HUES64 (cell line): Measurements from ENCODE around the gene CENPF.

ENCODE experiments used
- H3K27ac ChIP-seq: 2 replicates; pipeline ENCODE4 v1.7.0; 2013; ENCODE audit warnings: low read depth, low read length, inconsistent platforms
- H3K27me3 ChIP-seq: 2 replicates; pipeline ENCODE4 v1.6.1; 2013; ENCODE audit warnings: mild to moderate bottlenecking, low read length; ENCODE audit not compliant: insufficient read depth
- H3K36me3 ChIP-seq: 2 replicates; pipeline ENCODE4 v1.6.1; 2013; ENCODE audit warnings: mild to moderate bottlenecking, low read length; ENCODE audit not compliant: insufficient read depth
- H3K4me1 ChIP-seq: 2 replicates; pipeline ENCODE4 v1.6.1; 2013; ENCODE audit warnings: mild to moderate bottlenecking, low read length, moderate library complexity; ENCODE audit not compliant: insufficient read depth
- H3K4me3 ChIP-seq: 2 replicates; pipeline ENCODE4 v1.5.1; 2013; ENCODE audit warnings: mild to moderate bottlenecking, low read length, moderate library complexity
- H3K9ac ChIP-seq: 2 replicates; pipeline ENCODE4 v1.6.1; 2013; ENCODE audit warnings: mild to moderate bottlenecking, low read depth, low read length
- H3K9me3 ChIP-seq: 2 replicates; pipeline ENCODE4 v1.6.1; 2013; ENCODE audit warnings: low read depth, low read length; ENCODE audit not compliant: insufficient read depth
- WGBS: fragments of 150-250, 120-280 bp; methylation state at CpG from one replicate; pipeline ENCODE4 v1.1.7; 2013; ENCODE audit warnings: missing lambda C conversion rate; 5-methylcytosine and 5-hydroxymethylcytosine counted together

CENPF gene

DNA sequence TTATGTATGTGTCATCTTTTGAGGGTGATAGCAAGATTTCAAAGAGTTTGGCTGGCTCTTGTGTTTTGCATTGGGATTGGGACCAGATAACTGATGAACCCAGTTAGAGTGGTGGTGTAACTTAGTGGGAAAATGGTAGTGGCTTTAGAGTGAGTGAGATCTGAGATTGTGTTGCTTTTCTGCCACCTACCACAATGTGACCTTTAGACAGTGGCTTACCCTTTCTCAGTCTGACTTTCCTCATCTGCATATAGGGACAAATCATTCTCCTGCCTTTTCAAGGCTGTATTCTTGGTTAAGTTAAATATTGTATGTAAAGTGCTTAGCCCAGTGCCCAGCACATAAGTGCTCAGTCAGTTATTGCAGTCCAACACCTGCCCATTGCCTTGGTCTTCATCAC is 31.3 kb downstream of the CENPF start:
- Histone ChIP-seq H3K9ac (no peak overlapping the region), H3K4me3 (no peak overlapping the region), H3K27ac (no peak overlapping the region), H3K27me3 (no peaks in the 10 kb centered on the region), H3K4me1 (no peaks in the 10 kb centered on the region), H3K9me3 (no peaks in the 10 kb centered on the region), H3K36me3 (peaks cover 98% of the 10 kb centered on the region)

DNA sequence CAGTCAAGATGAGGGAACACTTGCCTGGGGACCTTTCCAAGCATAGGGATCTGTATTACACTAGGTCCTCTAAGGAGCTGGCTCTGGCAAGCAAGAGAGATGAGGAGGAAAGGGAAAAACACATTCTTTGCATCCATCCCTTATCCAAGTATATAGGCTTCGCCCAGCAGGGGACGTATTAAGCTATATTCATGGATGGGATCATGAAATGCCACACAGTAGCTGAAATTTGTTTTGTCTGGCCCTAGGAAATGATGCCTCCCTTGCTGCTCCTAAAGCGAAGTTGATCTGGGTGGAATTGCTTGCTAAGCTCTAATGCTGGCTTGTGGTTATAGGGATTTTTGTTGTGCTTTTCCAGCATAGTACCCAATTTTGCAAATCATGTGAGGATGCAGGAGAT is 32.1 kb downstream of the CENPF start:
- 93% methylated on average over 3 of the region's 3 CpGs for WGBS
- H3K4me1 ChIP-seq, result no peaks in the 10 kb centered on the region
- no peak overlapping the region for H3K27ac ChIP-seq
- H3K9me3 ChIP-seq, result no peaks in the 10 kb centered on the region
- no peak overlapping the region for H3K4me3 ChIP-seq
- H3K9ac ChIP-seq, result no peak overlapping the region
- no peaks in the 10 kb centered on the region for H3K27me3 ChIP-seq
- peaks cover 98% of the 10 kb centered on the region for H3K36me3 ChIP-seq

DNA sequence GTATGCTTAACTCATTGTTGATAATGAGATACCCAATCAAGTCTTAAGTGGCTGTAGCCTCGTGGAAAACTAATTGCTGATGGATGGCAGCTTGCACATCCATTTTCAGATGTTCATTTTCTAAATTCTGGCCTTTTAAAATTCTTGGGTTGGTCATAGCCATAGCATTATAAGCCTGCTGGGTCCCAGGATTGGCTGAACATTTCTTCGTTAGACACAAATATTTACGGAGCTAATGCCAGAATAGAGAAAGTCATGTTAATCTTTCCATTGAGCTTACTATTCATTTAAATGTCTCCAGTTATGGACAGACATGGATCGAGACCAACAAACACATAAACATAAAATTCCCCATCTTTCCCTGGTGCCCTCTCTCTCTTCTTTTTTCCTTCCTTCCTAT is 32.5 kb downstream of the CENPF start:
- H3K36me3 ChIP-seq, result peaks cover 98% of the 10 kb centered on the region
- no peak overlapping the region for H3K27ac ChIP-seq
- H3K4me3 ChIP-seq, result no peak overlapping the region
- H3K9ac ChIP-seq, result no peak overlapping the region
- H3K9me3 ChIP-seq, result no peaks in the 10 kb centered on the region
- WGBS, result 93% methylated on average over 4 of the region's 4 CpGs
- H3K27me3 ChIP-seq, result no peaks in the 10 kb centered on the region
- H3K4me1 ChIP-seq, result no peaks in the 10 kb centered on the region

DNA sequence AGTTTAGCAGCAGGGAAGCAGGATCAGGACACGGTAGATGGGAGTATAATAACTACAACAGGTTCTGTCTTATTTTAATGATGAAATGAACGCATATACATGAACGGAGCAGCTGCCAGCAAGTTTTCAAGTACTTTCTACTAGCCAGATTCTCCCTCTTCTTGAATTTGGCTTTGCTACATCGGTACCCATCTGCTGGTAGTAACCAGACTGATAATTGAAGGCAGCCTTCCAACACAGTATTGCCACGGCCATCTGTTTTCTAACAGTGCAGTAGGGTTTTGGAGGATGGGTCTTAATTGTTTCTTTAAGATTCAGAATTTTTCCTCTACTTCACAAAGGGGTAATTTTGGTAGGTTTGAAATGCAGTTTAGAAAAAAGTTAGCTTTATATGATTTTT is 33.4 kb downstream of the CENPF start:
- WGBS, result 91% methylated on average over 4 of the region's 5 CpGs
- Histone ChIP-seq H3K4me1 (no peaks in the 10 kb centered on the region), H3K27ac (no peak overlapping the region), H3K9me3 (no peaks in the 10 kb centered on the region), H3K4me3 (no peak overlapping the region), H3K9ac (no peak overlapping the region), H3K27me3 (no peaks in the 10 kb centered on the region), H3K36me3 (peaks cover 99% of the 10 kb centered on the region)

DNA sequence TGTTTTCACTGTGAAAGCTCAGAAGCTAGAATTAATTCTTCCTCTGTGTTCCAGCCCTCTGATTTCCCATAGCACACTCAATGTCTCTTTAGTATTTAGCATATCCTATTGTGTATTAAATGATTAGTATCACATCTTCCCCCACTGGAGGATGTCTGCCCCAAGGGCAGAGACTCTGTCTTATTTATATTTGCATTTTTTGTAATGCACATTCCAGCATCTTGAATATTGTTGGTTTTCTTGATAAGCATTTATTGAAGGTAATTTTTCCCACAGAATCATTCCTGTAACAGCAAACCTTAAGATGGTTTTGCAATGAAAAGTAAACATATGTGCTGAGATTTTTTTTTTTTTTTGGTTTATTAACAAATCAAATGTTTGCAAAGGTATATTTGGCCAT is 34.1 kb downstream of the CENPF start:
- H3K9ac ChIP-seq, result no peak overlapping the region
- no peak overlapping the region for H3K27ac ChIP-seq
- peaks cover 99% of the 10 kb centered on the region for H3K36me3 ChIP-seq
- no peaks in the 10 kb centered on the region for H3K4me1 ChIP-seq
- no peaks in the 10 kb centered on the region for H3K9me3 ChIP-seq
- H3K4me3 ChIP-seq, result no peak overlapping the region
- H3K27me3 ChIP-seq, result no peaks in the 10 kb centered on the region

DNA sequence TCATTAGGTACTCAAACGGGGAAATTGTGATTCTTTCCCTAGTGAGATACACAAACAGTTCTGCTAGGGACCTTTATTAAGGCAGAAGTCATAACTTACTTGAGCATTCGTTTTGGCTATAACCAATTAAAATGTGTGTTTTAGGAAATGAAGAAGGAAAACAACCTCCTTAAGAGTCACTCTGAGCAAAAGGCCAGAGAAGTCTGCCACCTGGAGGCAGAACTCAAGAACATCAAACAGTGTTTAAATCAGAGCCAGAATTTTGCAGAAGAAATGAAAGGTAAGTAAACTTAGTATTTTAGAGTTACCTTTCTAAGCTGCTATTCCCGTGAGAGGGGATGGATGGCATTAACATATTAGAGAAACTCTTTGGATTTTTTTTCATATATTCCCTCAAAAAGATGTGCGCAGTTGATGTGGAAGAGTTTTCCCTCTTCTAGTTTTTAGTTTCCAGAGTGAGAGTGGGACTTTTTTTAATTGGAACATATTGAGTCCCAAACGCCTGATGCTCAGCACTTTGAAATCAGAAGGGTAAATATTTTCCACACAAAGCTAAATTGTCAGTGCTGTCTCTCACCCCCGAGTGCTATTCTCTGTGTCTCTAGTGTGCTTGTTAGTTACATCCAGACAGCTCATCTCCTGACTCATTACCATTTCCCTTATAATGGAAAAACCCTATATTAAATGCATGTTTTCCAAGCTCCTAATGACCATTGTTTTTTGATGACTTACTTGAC is 34.9 kb downstream of the CENPF start:
- Histone ChIP-seq H3K27me3 (no peaks in the 10 kb centered on the region), H3K4me3 (no peak overlapping the region), H3K36me3 (peaks cover 99% of the 10 kb centered on the region), H3K9me3 (no peaks in the 10 kb centered on the region), H3K9ac (no peak overlapping the region), H3K4me1 (no peaks in the 10 kb centered on the region), H3K27ac (no peak overlapping the region)
- WGBS, result 83% methylated on average over 5 of the region's 6 CpGs

DNA sequence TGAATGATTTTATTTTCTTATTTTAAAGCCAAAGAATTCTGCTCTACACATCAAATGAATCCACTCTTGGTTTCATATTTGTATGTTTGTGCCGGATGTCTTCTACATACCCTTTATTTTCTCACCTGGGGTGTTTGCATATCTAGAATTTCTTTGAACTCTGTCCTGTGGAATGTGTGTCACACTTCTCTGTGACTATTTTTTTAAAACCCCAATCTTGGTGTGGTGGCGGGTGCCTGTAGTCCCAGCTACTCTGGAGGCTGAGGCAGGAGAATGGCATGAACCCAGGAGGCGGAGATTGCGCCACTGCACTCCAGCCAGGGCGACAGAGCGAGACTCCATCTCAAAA is 35.4 kb downstream of the CENPF start:
- Histone ChIP-seq H3K4me3 (no peak overlapping the region), H3K27me3 (no peaks in the 10 kb centered on the region), H3K4me1 (no peaks in the 10 kb centered on the region), H3K9ac (no peak overlapping the region), H3K27ac (no peak overlapping the region), H3K9me3 (no peaks in the 10 kb centered on the region), H3K36me3 (peaks cover 99% of the 10 kb centered on the region)
- WGBS, result 96% methylated on average over 6 of the region's 6 CpGs

DNA sequence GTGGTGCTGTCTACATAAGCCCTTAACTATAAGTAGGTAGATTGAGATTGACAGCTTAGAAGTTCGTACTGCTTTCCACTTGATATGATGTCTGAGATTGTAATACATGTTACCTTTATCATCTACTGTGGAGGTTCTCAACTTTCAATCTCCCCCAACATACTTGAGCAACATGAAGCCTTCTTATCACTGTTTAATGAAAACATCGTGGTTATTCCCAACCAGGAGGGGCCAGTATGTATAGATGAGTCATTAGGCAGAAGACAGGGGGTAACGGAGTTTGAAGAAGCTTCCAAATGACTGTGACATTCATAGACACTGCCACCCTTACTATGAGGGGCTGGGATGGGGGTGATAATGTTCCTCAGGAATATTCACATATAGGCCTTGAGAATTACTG is 36.0 kb downstream of the CENPF start:
- H3K36me3 ChIP-seq, result peaks cover 99% of the 10 kb centered on the region
- no peaks in the 10 kb centered on the region for H3K9me3 ChIP-seq
- H3K27ac ChIP-seq, result no peak overlapping the region
- no peak overlapping the region for H3K9ac ChIP-seq
- H3K27me3 ChIP-seq, result no peaks in the 10 kb centered on the region
- no peaks in the 10 kb centered on the region for H3K4me1 ChIP-seq
- 97% methylated on average over 2 of the region's 3 CpGs for WGBS
- H3K4me3 ChIP-seq, result no peak overlapping the region

DNA sequence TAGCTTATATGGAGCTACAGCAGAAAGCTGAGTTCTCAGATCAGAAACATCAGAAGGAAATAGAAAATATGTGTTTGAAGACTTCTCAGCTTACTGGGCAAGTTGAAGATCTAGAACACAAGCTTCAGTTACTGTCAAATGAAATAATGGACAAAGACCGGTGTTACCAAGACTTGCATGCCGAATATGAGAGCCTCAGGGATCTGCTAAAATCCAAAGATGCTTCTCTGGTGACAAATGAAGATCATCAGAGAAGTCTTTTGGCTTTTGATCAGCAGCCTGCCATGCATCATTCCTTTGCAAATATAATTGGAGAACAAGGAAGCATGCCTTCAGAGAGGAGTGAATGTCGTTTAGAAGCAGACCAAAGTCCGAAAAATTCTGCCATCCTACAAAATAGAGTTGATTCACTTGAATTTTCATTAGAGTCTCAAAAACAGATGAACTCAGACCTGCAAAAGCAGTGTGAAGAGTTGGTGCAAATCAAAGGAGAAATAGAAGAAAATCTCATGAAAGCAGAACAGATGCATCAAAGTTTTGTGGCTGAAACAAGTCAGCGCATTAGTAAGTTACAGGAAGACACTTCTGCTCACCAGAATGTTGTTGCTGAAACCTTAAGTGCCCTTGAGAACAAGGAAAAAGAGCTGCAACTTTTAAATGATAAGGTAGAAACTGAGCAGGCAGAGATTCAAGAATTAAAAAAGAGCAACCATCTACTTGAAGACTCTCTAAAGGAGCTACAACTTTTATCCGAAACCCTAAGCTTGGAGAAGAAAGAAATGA is 37.6 kb downstream of the CENPF start:
- no peaks in the 10 kb centered on the region for H3K4me1 ChIP-seq
- 94% methylated on average over 6 of the region's 6 CpGs for WGBS
- H3K9me3 ChIP-seq, result no peaks in the 10 kb centered on the region
- H3K36me3 ChIP-seq, result peaks cover 99% of the 10 kb centered on the region
- no peaks in the 10 kb centered on the region for H3K27me3 ChIP-seq
- H3K27ac ChIP-seq, result no peak overlapping the region
- H3K9ac ChIP-seq, result no peak overlapping the region
- H3K4me3 ChIP-seq, result no peak overlapping the region

DNA sequence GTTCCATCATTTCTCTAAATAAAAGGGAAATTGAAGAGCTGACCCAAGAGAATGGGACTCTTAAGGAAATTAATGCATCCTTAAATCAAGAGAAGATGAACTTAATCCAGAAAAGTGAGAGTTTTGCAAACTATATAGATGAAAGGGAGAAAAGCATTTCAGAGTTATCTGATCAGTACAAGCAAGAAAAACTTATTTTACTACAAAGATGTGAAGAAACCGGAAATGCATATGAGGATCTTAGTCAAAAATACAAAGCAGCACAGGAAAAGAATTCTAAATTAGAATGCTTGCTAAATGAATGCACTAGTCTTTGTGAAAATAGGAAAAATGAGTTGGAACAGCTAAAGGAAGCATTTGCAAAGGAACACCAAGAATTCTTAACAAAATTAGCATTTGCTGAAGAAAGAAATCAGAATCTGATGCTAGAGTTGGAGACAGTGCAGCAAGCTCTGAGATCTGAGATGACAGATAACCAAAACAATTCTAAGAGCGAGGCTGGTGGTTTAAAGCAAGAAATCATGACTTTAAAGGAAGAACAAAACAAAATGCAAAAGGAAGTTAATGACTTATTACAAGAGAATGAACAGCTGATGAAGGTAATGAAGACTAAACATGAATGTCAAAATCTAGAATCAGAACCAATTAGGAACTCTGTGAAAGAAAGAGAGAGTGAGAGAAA is 38.4 kb downstream of the CENPF start:
- WGBS, result 93% methylated on average over 2 of the region's 2 CpGs
- no peaks in the 10 kb centered on the region for H3K4me1 ChIP-seq

DNA sequence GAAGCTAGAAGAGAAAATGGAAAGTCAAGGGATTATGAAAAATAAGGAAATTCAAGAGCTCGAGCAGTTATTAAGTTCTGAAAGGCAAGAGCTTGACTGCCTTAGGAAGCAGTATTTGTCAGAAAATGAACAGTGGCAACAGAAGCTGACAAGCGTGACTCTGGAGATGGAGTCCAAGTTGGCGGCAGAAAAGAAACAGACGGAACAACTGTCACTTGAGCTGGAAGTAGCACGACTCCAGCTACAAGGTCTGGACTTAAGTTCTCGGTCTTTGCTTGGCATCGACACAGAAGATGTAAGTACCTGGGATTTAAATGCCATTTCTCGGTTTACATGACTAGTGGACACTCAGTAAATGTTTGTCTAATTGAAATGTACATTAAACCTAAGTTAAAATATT is 40.0 kb downstream of the CENPF start:
- Histone ChIP-seq H3K4me3 (no peak overlapping the region), H3K9ac (no peak overlapping the region), H3K9me3 (no peaks in the 10 kb centered on the region), H3K27me3 (no peaks in the 10 kb centered on the region), H3K4me1 (no peaks in the 10 kb centered on the region), H3K27ac (no peak overlapping the region), H3K36me3 (peaks cover 100% of the 10 kb centered on the region)
- WGBS, result 96% methylated on average over 8 of the region's 8 CpGs

More for the DNA sequence above, 38.4 kb downstream of the CENPF start:
- no peaks in the 10 kb centered on the region for H3K27me3 ChIP-seq
- peaks cover 100% of the 10 kb centered on the region for H3K36me3 ChIP-seq
- no peak overlapping the region for H3K27ac ChIP-seq
- no peaks in the 10 kb centered on the region for H3K9me3 ChIP-seq
- H3K4me3 ChIP-seq, result no peak overlapping the region
- no peak overlapping the region for H3K9ac ChIP-seq
